ENCODE data around the gene SRGAP1. TPM values are rescaled to one million over a fixed set of nuclear protein-coding genes. Genes with fewer than 3 reads are reported as not detected.

Gene SRGAP1
- polyA plus RNA-seq, 6 donors from 2014 or later: 0.01 to 0.26 (median 0.05) TPM

- no peaks in the 10 kb centered on the region for H3K36me3 Mint-ChIP-seq
- H3K27me3 Mint-ChIP-seq: peaks cover 0 to 6% (median 5%) of the 10 kb centered on the region in 3 donors
- no peaks in the 10 kb centered on the region for H3K9me3 Mint-ChIP-seq
- DNase-seq (no peak), ATAC-seq (ENCODE audit: low read depth in 2 of 2) (no peak)
- H3K4me3 Mint-ChIP-seq: no peak overlapping the region
- no peaks in the 10 kb centered on the region for H3K4me1 Mint-ChIP-seq
- H3K27ac Mint-ChIP-seq: no peak overlapping the region
Observed at GRCh38 chr12:64083285-64084210, 239.0 kb downstream of the SRGAP1 start.

GRCh38 chr12:64085154-64085553 is 240.7 kb downstream of the SRGAP1 start:
- no peaks in the 10 kb centered on the region for H3K36me3 Mint-ChIP-seq
- no peak overlapping the region for H3K4me3 Mint-ChIP-seq
- peaks cover 0 to 11% (median 6%) of the 10 kb centered on the region in 3 donors for H3K27me3 Mint-ChIP-seq
- H3K27ac Mint-ChIP-seq: no peak overlapping the region
- H3K9me3 Mint-ChIP-seq: no peaks in the 10 kb centered on the region
- DNase-seq: no peak
- no peaks in the 10 kb centered on the region for H3K4me1 Mint-ChIP-seq
- no peak for ATAC-seq (ENCODE audit: low read depth in 2 of 2)

- DNase-seq: no peak
- H3K9me3 Mint-ChIP-seq: no peaks in the 10 kb centered on the region
- no peak overlapping the region for H3K27ac Mint-ChIP-seq
- H3K27me3 Mint-ChIP-seq: peaks cover 0 to 11% (median 6%) of the 10 kb centered on the region in 3 donors
- H3K4me3 Mint-ChIP-seq: no peak overlapping the region
- ATAC-seq (ENCODE audit: low read depth in 2 of 2): no peak
- no peaks in the 10 kb centered on the region for H3K36me3 Mint-ChIP-seq
- no peaks in the 10 kb centered on the region for H3K4me1 Mint-ChIP-seq
Observed at GRCh38 chr12:64085996-64086395, 241.5 kb downstream of the SRGAP1 start.

- H3K9me3 Mint-ChIP-seq: no peaks in the 10 kb centered on the region
- H3K27ac Mint-ChIP-seq: no peak overlapping the region
- no peak overlapping the region for H3K4me3 Mint-ChIP-seq
- no peaks in the 10 kb centered on the region for H3K36me3 Mint-ChIP-seq
- ATAC-seq (ENCODE audit: low read depth in 2 of 2) (no peak), DNase-seq (no peak)
- peaks cover 0 to 11% (median 6%) of the 10 kb centered on the region in 3 donors for H3K27me3 Mint-ChIP-seq
- H3K4me1 Mint-ChIP-seq: no peaks in the 10 kb centered on the region
Observed at GRCh38 chr12:64086946-64087345, 242.4 kb downstream of the SRGAP1 start.

GRCh38 chr12:64087761-64088160 is 243.3 kb downstream of the SRGAP1 start:
- Mint-ChIP-seq H3K36me3 (no peaks in the 10 kb centered on the region), H3K27me3 (peaks cover 0 to 11% (median 6%) of the 10 kb centered on the region in 3 donors), H3K27ac (no peak overlapping the region), H3K4me3 (no peak overlapping the region), H3K4me1 (no peaks in the 10 kb centered on the region), H3K9me3 (no peaks in the 10 kb centered on the region)
- DNase-seq (no peak), ATAC-seq (ENCODE audit: low read depth in 2 of 2) (no peak)

GRCh38 chr12:64088431-64089349 is 244.2 kb downstream of the SRGAP1 start:
- Mint-ChIP-seq H3K4me1 (no peaks in the 10 kb centered on the region), H3K4me3 (no peak overlapping the region)

GRCh38 chr12:64090047-64090446 is 245.5 kb downstream of the SRGAP1 start:
- H3K27ac Mint-ChIP-seq: no peak overlapping the region
- no peak for DNase-seq
- no peaks in the 10 kb centered on the region for H3K9me3 Mint-ChIP-seq
- ATAC-seq (ENCODE audit: low read depth in 2 of 2): no peak
- no peaks in the 10 kb centered on the region for H3K4me1 Mint-ChIP-seq
- no peaks in the 10 kb centered on the region for H3K36me3 Mint-ChIP-seq
- H3K4me3 Mint-ChIP-seq: no peak overlapping the region
- H3K27me3 Mint-ChIP-seq: peaks cover 0 to 11% (median 6%) of the 10 kb centered on the region in 3 donors

More at GRCh38 chr12:64088431-64089349, 244.2 kb downstream of the SRGAP1 start:
- Mint-ChIP-seq H3K27me3 (peaks cover 0 to 11% (median 6%) of the 10 kb centered on the region in 3 donors), H3K27ac (no peak overlapping the region), H3K36me3 (no peaks in the 10 kb centered on the region), H3K9me3 (no peaks in the 10 kb centered on the region)
- no peak for DNase-seq
- ATAC-seq (ENCODE audit: low read depth in 2 of 2): no peak

GRCh38 chr12:64091186-64091585 is 246.7 kb downstream of the SRGAP1 start:
- ATAC-seq (ENCODE audit: low read depth in 2 of 2) (no peak), DNase-seq (no peak)
- Mint-ChIP-seq H3K27me3 (peaks cover 0 to 6% (median 0%) of the 10 kb centered on the region in 3 donors), H3K4me1 (no peaks in the 10 kb centered on the region), H3K36me3 (no peaks in the 10 kb centered on the region), H3K27ac (no peak overlapping the region), H3K9me3 (no peaks in the 10 kb centered on the region), H3K4me3 (no peak overlapping the region)

- ATAC-seq (ENCODE audit: low read depth in 2 of 2) (no peak), DNase-seq (no peak)
- Mint-ChIP-seq H3K27me3 (peaks cover 0 to 6% (median 0%) of the 10 kb centered on the region in 3 donors), H3K36me3 (no peaks in the 10 kb centered on the region), H3K9me3 (no peaks in the 10 kb centered on the region), H3K4me1 (no peaks in the 10 kb centered on the region), H3K27ac (no peak overlapping the region), H3K4me3 (no peak overlapping the region)
Observed at GRCh38 chr12:64092507-64093196, 248.2 kb downstream of the SRGAP1 start.

GRCh38 chr12:64093689-64094088 is 249.2 kb downstream of the SRGAP1 start:
- no peak overlapping the region for H3K4me3 Mint-ChIP-seq
- H3K27me3 Mint-ChIP-seq: peaks cover 0 to 8% (median 5%) of the 10 kb centered on the region in 3 donors
- H3K9me3 Mint-ChIP-seq: peaks cover 0 to under 1% (median 0%) of the 10 kb centered on the region in 7 donors
- no peaks in the 10 kb centered on the region for H3K36me3 Mint-ChIP-seq
- ATAC-seq (ENCODE audit: low read depth in 2 of 2) (no peak), DNase-seq (no peak)
- no peaks in the 10 kb centered on the region for H3K4me1 Mint-ChIP-seq
- no peak overlapping the region for H3K27ac Mint-ChIP-seq

- peaks cover 0 to 2% (median 0%) of the 10 kb centered on the region in 7 donors for H3K9me3 Mint-ChIP-seq
- DNase-seq (no peak), ATAC-seq (ENCODE audit: low read depth in 2 of 2) (no peak)
- no peak overlapping the region for H3K4me3 Mint-ChIP-seq
- no peaks in the 10 kb centered on the region for H3K4me1 Mint-ChIP-seq
- H3K36me3 Mint-ChIP-seq: no peaks in the 10 kb centered on the region
- no peak overlapping the region for H3K27ac Mint-ChIP-seq
- H3K27me3 Mint-ChIP-seq: peaks cover 0 to 10% (median 9%) of the 10 kb centered on the region in 3 donors
Observed at GRCh38 chr12:64097366-64098105, 253.0 kb downstream of the SRGAP1 start.

- no peak for DNase-seq
- Mint-ChIP-seq H3K36me3 (no peaks in the 10 kb centered on the region), H3K4me3 (no peak overlapping the region), H3K4me1 (no peaks in the 10 kb centered on the region), H3K27ac (no peak overlapping the region), H3K27me3 (peaks cover 0 to 10% (median 9%) of the 10 kb centered on the region in 3 donors), H3K9me3 (peaks cover 0 to 2% (median 0%) of the 10 kb centered on the region in 7 donors)
- ATAC-seq (ENCODE audit: low read depth in 2 of 2): no peak
Observed at GRCh38 chr12:64098709-64099354, 254.3 kb downstream of the SRGAP1 start.
